ENCODE results near the gene BAHCC1.

BAHCC1 gene

GRCh38 chr17:81379523-81379942, 15.7 kb upstream of the BAHCC1 start:
- H3K4me3 ChIP-seq (replicated peaks in 1 of 2; ENCODE audit: low read depth in 2 of 2, low read length in 2 of 2): no peak overlapping the region
- no peak for DNase-seq (ENCODE audit: low read depth in 2 of 2)
- TF ChIP-seq CTCF (IDR thresholded peaks at IDR 0.05; ENCODE audit: low read depth, low read length): no peak

GRCh38 chr17:81380131-81380530, 15.1 kb upstream of the BAHCC1 start:
- no peak for DNase-seq (ENCODE audit: low read depth in 2 of 2)
- no peak for TF ChIP-seq CTCF (IDR thresholded peaks at IDR 0.05; ENCODE audit: low read depth, low read length)
- H3K4me3 ChIP-seq (replicated peaks in 1 of 2; ENCODE audit: low read depth in 2 of 2, low read length in 2 of 2): no peak overlapping the region

GRCh38 chr17:81380666-81381518, 14.4 kb upstream of the BAHCC1 start:
- H3K4me3 ChIP-seq (replicated peaks in 1 of 2; ENCODE audit: low read depth in 2 of 2, low read length in 2 of 2): no peak overlapping the region
- DNase-seq (ENCODE audit: low read depth in 2 of 2): no peak
- no peak for TF ChIP-seq CTCF (IDR thresholded peaks at IDR 0.05; ENCODE audit: low read depth, low read length)

- TF ChIP-seq CTCF (IDR thresholded peaks at IDR 0.05; ENCODE audit: low read depth, low read length): no peak
- DNase-seq (ENCODE audit: low read depth in 2 of 2): no peak
- H3K4me3 ChIP-seq (replicated peaks in 1 of 2; ENCODE audit: low read depth in 2 of 2, low read length in 2 of 2): no peak overlapping the region
Observed at GRCh38 chr17:81381632-81382577, 13.4 kb upstream of the BAHCC1 start.

- no peak overlapping the region for H3K4me3 ChIP-seq (replicated peaks in 1 of 2; ENCODE audit: low read depth in 2 of 2, low read length in 2 of 2)
- DNase-seq (ENCODE audit: low read depth in 2 of 2): no peak
- TF ChIP-seq CTCF (IDR thresholded peaks at IDR 0.05; ENCODE audit: low read depth, low read length): no peak
Observed at GRCh38 chr17:81382851-81383250, 12.4 kb upstream of the BAHCC1 start.

- no peak overlapping the region for H3K4me3 ChIP-seq (replicated peaks in 1 of 2; ENCODE audit: low read depth in 2 of 2, low read length in 2 of 2)
- DNase-seq (ENCODE audit: low read depth in 2 of 2): no peak
- TF ChIP-seq CTCF (IDR thresholded peaks at IDR 0.05; ENCODE audit: low read depth, low read length): no peak
Observed at GRCh38 chr17:81383504-81384421, 11.5 kb upstream of the BAHCC1 start.
